NCI-H1436 treated with DMSO at 0.1 percent for 48 hours (cell line): ENCODE results near the gene GDF10.

Experiments used
- DNase-seq: peaks from one replicate; lab custom pipeline; 2025; lab: John Stamatoyannopoulos, UW

The GDF10 gene

DNA sequence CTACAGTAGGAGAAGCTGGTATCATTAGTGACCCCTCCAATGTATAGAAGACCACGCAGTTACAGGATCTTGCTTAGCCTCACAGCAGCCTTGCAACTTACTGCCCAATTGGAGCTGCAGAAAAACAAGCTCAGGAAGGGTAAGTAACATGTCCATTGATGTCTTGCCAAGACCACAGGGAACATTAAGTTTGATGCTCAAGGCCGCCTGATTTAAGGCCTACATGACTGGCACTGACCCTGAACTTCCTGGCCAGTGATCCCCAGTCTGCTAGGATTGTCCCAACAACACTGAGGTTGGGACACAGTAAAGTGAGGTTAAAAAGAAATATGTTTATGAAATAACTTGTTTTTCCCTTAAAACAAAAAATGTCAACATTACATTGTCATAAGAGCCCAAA lies 15.4 kb downstream of the GDF10 start:
- no peak for DNase-seq

GRCh38 chr10:47316131-47316530 lies 16.1 kb downstream of the GDF10 start:
- no peak for DNase-seq

DNA sequence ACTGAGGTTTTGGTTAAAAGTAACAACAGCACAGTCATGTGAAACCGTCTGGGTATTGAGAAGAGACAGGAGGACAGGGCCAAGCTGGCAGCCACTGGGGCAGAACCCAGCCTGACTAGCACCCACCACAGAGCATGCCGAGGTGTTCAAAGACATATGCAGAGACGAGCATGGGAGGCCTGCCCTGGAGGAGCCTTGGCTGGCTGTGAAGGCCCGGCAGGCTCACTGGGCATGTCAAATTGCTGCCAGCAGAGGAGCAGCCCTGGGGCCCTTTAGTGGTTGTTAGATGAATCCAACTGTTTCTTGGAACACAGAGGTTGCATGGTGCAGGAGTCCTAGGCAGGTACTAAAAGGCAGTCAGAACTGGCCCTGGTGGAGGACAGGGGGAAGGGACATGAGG lies 17.3 kb downstream of the GDF10 start:
- DNase-seq = no peak

DNA sequence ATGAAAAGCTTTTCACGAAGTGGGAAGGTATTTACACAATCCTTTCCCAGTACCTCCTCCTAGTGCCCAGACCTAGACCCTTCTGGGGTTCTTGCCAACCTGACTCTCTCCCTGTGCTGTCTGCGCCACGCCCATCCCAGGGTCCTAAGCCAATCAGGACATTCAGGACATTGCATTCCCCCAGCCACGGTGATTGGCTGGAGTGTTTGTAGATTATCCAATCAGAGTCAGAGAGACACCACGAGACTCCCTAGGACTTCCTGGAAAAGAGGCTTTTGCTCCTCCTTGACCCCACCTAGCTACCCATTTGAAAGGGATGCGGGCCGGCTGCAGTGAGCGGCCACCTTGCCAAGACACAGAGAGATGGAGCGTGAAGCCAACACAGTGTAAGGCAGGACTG lies 18.7 kb downstream of the GDF10 start:
- DNase-seq = no peak

GRCh38 chr10:47319784-47320183 lies 19.8 kb downstream of the GDF10 start:
- DNase-seq = no peak

- no peak for DNase-seq
These were observed 20.8 kb downstream of the GDF10 start for GRCh38 chr10:47320812-47321211.

DNA sequence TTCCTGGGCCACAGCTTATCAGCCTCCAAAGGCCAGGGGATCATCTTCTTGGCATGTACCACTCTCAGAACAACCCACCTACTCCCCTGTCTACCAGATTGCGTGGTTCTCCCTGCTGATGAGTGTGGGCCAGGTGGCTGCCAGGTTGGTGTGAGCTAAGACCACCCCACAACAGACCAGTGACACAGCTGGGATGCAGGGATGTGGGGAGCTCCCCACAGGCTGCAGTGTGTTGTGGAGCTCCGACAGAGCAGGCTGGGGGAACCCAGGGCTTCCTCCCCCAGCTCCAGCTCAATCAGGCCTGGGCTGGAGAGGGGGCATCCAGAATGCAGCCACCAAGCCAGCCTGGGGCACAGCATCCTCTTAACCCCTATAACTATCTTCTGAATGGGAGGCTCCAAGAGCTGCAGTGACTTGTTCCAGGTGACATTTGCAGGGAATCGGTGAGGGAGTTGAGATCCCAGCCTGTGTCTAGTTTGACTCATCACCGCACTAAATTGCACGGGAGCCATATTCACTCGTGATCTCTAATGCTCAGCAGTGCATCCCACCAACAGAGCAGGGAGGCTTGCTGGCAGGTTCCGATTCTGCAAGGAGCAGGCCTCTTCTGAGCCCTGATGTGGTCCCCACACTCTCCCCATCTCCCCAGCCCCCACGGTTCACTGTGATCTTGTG lies 21.7 kb downstream of the GDF10 start:
- no peak for DNase-seq

GRCh38 chr10:47322300-47323061 lies 22.5 kb downstream of the GDF10 start, which contains the start of gene GDF2:
Gene GDF2, plus strand, starts transcription at chr10:47322454. Its CDS starts 215 bp downstream, at chr10:47322669.
- no peak for DNase-seq

- DNase-seq = no peak
These were observed 23.1 kb downstream of the GDF10 start for GRCh38 chr10:47323087-47323486.

- DNase-seq = no peak
These were observed 23.8 kb downstream of the GDF10 start for GRCh38 chr10:47323636-47324296.

DNA sequence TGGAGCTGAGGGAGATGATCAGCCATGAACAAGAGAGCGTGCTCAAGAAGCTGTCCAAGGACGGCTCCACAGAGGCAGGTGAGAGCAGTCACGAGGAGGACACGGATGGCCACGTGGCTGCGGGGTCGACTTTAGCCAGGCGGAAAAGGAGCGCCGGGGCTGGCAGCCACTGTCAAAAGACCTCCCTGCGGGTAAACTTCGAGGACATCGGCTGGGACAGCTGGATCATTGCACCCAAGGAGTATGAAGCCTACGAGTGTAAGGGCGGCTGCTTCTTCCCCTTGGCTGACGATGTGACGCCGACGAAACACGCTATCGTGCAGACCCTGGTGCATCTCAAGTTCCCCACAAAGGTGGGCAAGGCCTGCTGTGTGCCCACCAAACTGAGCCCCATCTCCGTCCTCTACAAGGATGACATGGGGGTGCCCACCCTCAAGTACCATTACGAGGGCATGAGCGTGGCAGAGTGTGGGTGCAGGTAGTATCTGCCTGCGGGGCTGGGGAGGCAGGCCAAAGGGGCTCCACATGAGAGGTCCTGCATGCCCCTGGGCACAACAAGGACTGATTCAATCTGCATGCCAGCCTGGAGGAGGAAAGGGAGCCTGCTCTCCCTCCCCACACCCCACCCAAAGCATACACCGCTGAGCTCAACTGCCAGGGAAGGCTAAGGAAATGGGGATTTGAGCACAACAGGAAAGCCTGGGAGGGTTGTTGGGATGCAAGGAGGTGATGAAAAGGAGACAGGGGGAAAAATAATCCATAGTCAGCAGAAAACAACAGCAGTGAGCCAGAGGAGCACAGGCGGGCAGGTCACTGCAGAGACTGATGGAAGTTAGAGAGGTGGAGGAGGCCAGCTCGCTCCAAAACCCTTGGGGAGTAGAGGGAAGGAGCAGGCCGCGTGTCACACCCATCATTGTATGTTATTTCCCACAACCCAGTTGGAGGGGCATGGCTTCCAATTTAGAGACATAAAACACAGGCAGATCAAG lies 25.6 kb downstream of the GDF10 start:
- DNase-seq = no peak

DNA sequence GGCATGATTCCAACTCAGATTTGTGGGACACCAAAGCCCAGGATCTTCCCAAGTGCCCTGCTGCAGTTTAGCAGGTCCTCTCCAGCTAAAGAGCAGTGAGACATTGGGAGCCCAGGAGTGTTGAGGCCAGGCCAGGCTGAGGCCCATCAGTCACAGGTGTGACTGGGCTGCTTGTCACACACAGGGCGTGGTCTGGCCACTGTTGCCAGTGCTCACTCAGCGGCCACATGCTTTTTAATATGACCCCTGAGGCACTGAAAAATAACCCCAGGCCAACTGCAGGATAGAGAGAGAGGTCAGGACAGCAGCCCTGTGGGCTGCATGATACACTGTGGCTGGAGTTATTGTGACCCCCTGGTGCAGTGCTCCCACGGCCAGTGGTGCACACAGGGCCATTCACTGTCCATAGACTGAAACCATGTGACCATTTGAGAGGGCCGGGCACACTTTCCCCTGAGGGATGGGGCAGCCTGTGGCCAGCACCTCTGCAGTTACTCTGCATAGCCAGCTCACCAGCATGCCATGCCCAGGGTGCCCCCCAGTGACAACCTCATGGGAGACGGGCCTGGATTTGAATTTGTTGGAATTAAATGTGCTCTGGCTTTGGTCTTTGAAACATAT lies 26.4 kb downstream of the GDF10 start:
- DNase-seq = no peak

- DNase-seq = no peak
These were observed 26.9 kb downstream of the GDF10 start for GRCh38 chr10:47326927-47327330.

GRCh38 chr10:47329855-47330254 lies 29.9 kb downstream of the GDF10 start:
- no peak for DNase-seq

DNA sequence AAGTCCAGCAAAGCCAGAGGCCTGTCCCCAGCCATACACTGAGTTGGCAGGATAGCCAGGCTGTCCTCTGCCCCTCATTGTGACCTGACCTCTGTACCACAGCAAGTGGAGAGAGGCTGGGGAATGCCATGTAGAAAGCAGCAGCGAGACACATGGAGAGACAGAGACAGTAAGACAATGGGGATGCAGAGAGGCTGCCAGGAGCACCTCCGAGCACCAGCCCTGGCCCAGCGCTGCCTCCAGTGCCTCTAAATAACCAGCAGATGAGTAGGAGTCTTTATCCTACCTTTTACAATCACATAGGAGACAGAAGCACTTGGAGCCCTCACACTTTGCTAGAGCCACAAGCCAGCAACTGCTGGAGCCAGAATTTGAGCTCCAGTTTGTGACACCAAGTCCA lies 30.4 kb downstream of the GDF10 start:
- no peak for DNase-seq

- no peak for DNase-seq
These were observed 30.8 kb downstream of the GDF10 start for GRCh38 chr10:47330804-47331203.

DNA sequence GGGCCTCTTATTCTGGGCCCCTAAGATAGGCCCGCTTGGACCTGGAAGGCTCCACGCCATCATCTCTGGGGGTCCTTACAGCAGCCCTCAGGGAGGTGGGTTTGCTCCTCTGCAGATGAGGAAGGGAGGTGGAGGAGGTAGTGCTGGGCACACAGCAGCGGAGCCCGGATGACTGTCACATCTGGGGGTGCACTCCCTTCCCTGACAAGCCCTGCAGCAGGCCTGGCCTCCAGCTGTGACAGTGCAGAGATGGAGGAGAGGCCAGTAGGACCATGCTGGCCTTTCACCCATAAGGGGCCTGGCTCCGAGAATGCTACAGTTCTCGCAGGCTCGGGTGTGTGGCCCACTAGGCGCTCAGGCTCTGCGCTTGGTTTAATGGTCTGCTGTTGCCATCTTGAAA lies 31.5 kb downstream of the GDF10 start:
- DNase-seq = no peak

GRCh38 chr10:47331954-47332353 lies 32.0 kb downstream of the GDF10 start:
- no peak for DNase-seq

GRCh38 chr10:47332371-47332770 lies 32.4 kb downstream of the GDF10 start:
- DNase-seq = no peak

- no peak for DNase-seq
These were observed 32.9 kb downstream of the GDF10 start for GRCh38 chr10:47332946-47333345.

DNA sequence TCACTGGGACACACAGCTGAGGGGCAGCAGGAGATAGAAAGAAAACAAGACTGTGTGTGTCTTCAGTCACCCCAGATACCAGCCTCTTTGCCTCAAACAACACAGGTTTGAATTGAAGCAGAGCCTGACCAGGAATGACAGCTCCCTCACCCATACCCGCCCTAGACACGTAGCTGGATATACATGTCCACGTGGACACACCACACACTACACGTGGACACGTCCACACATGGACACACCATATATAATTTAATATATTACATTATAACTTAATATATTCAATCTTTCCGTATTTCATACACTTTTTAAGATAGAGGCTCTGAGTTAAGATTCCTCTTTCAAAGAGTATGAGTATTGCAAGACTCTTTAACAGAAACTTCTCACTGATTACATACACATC lies 33.5 kb downstream of the GDF10 start:
- DNase-seq = no peak
